GM18951 (cell line): Measurements from ENCODE around the gene CHST7.
"Not testable (repeated sequence)": the region's sequence is repeated elsewhere in the genome, so short reads cannot be mapped to it uniquely, and the experiment has no call there.

Experiments used
- POLR2A ChIP-seq: IDR thresholded peaks from 4 replicates; pipeline ENCODE4 v1.6.1; 2011; ENCODE audit warnings: mild to moderate bottlenecking; ENCODE audit not compliant: insufficient read length, insufficient read depth; ENCODE audit errors: extremely low read depth
- in situ Hi-C: fragments of 300-500 bp; cut with MboI; formaldehyde crosslinking; loops from one replicate; pipeline ENCODE4 v1.12.0; 2022; ENCODE audit warnings: low sequenced_read_pairs, mixed read lengths, inconsistent platforms; ENCODE audit not compliant: unreplicated experiment

CHST7 gene

GRCh38 chrX:46573331-46573891 is at the start of gene CHST7:
Gene CHST7 (plus strand): TSS chrX:46573765. CDS start chrX:46573932, 167 bp downstream.
- in situ Hi-C loops, result no loop called here
- TF ChIP-seq POLR2A, result peak; percentile 55

- in situ Hi-C loops, result not testable (repeated sequence)
Observed at GRCh38 chrX:46528640-46529039, 44.9 kb upstream of the CHST7 start.

GRCh38 chrX:46529740-46530403 is 43.7 kb upstream of the CHST7 start:
- in situ Hi-C loops, result not testable (repeated sequence)

- in situ Hi-C loops, result not testable (repeated sequence)
Observed at GRCh38 chrX:46530404-46530908, 43.1 kb upstream of the CHST7 start.

- in situ Hi-C loops, result no loop called here
- TF ChIP-seq POLR2A, result no peak
Observed at GRCh38 chrX:46531442-46531841, 42.1 kb upstream of the CHST7 start.

GRCh38 chrX:46543441-46543840 is 30.1 kb upstream of the CHST7 start:
- in situ Hi-C loops, result no loop called here
- no peak for TF ChIP-seq POLR2A

- in situ Hi-C loops, result not testable (repeated sequence)
Observed at GRCh38 chrX:46544527-46544926, 29.0 kb upstream of the CHST7 start.

GRCh38 chrX:46545111-46546005 is 28.2 kb upstream of the CHST7 start, which contains the start of gene ZNF674:
Gene ZNF674 (minus strand): TSS chrX:46545421. CDS start chrX:46542087, 3,334 bp downstream.
- TF ChIP-seq POLR2A, result peak; percentile 77
- in situ Hi-C loops, result no loop called here

GRCh38 chrX:46547857-46548256 is 25.7 kb upstream of the CHST7 start:
- TF ChIP-seq POLR2A, result no peak
- in situ Hi-C loops, result no loop called here

- in situ Hi-C loops, result no loop called here
- no peak for TF ChIP-seq POLR2A
Observed at GRCh38 chrX:46549914-46550313, 23.7 kb upstream of the CHST7 start.

- TF ChIP-seq POLR2A, result no peak
- in situ Hi-C loops, result no loop called here
Observed at GRCh38 chrX:46551494-46552128, 22.0 kb upstream of the CHST7 start.

- in situ Hi-C loops, result no loop called here
- no peak for TF ChIP-seq POLR2A
Observed at GRCh38 chrX:46553935-46554334, 19.6 kb upstream of the CHST7 start.

GRCh38 chrX:46554942-46555341 is 18.6 kb upstream of the CHST7 start:
- in situ Hi-C loops, result no loop called here
- TF ChIP-seq POLR2A, result no peak
